Measurements from ENCODE around the gene E4F1. TPM values are rescaled to one million over a fixed set of nuclear protein-coding genes. Genes with fewer than 3 reads are reported as not detected.

Gene E4F1
- total and polyA plus RNA-seq, 2 of the 13 experiments (the other 11 are each of a cell fraction or from before 2014, with no cell fraction given) = 13.8 to 19.5 TPM

- TF ChIP-seq ZGPAT (CRISPR knock-in tag; IDR thresholded peaks at IDR 0.05) (peak; percentile 32; the same call in 1 of the 2 replicates), HNRNPL (IDR thresholded peaks at IDR 0.05; ENCODE audit: low read depth, low read length) (peak; percentile 29; the same call in 1 of the 2 replicates), RBFOX2 (IDR thresholded peaks at IDR 0.05; ENCODE audit: low read depth, low read length) (no peak), ZNF678 (CRISPR knock-in tag; IDR thresholded peaks at IDR 0.05) (peak; percentile 49; the same call in 1 of the 2 replicates), ZNF543 (CRISPR knock-in tag; IDR thresholded peaks at IDR 0.05) (0 out of 2 replicates have a peak, but pooled peaks have one; percentile 30), ZBTB34 (CRISPR knock-in tag; IDR thresholded peaks at IDR 0.05) (no peak), LBX2 (CRISPR knock-in tag; IDR thresholded peaks at IDR 0.05; ENCODE audit: borderline replicate concordance) (no peak), ZNF121 (CRISPR knock-in tag; IDR thresholded peaks at IDR 0.05) (no peak), NKX3-1 (CRISPR knock-in tag; IDR thresholded peaks at IDR 0.05) (no peak), GRHL1 (CRISPR knock-in tag; conservative IDR thresholded peaks at IDR 0.05) (no peak), PAXIP1 (CRISPR knock-in tag; conservative IDR thresholded peaks at IDR 0.05) (peak; percentile 49), ZSCAN12 (CRISPR knock-in tag; IDR thresholded peaks at IDR 0.05) (0 out of 2 replicates have a peak, but pooled peaks have one; percentile 56), IRF9 (CRISPR knock-in tag; IDR thresholded peaks at IDR 0.05; ENCODE audit: borderline replicate concordance) (peak; percentile 72; the same call in 1 of the 2 replicates), MTA1 (CRISPR knock-in tag; IDR thresholded peaks at IDR 0.05; ENCODE audit: borderline replicate concordance) (peak; percentile 50; the same call in 1 of the 2 replicates), MEIS1 (CRISPR knock-in tag; IDR thresholded peaks at IDR 0.05; ENCODE audit: borderline replicate concordance) (peak; percentile 34; the same call in 1 of the 2 replicates), ZFP91 (CRISPR knock-in tag; IDR thresholded peaks at IDR 0.05; ENCODE audit: borderline replicate concordance) (0 out of 2 replicates have a peak, but pooled peaks have one; percentile 33)
These were observed 33.3 kb upstream of the E4F1 start (continued) for GRCh38 chr16:2190002-2190658.
